ENCODE results near the gene TEX26.

Gene TEX26

DNA sequence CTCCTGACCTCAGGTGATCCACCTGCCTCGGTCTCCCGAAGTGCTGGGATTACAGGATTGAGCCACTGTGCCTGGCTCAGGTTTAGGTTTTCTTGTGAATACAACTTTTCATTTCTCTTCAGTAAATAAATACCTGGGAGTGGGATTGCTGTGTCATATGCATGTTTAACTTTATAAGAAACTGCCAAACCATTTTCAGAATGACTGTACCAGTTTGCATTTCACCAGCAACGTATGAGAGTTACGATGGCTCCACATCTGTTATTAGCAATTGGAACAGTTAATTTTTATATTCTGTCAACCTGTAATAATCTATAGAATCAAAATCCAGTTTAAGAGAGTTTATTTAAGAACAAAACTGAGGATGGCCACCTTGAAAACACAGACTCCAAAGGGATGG is 52.2 kb downstream of the TEX26 start:
- TF ChIP-seq POLR2AphosphoS5 (IDR thresholded peaks at IDR 0.05; ENCODE audit: low read depth, low read length) (no peak), FOXP2 (optimal IDR thresholded peaks at IDR 0.05; ENCODE audit: borderline replicate concordance, extremely low read depth, extremely low read length, insufficient read depth) (no peak), TAF1 (IDR thresholded peaks at IDR 0.05; ENCODE audit: borderline replicate concordance, insufficient read depth, low read length) (no peak), SIN3A (IDR thresholded peaks at IDR 0.05; ENCODE audit: borderline replicate concordance, insufficient read depth, low read length) (no peak)
- TF ChIP-seq, protein P1, sequence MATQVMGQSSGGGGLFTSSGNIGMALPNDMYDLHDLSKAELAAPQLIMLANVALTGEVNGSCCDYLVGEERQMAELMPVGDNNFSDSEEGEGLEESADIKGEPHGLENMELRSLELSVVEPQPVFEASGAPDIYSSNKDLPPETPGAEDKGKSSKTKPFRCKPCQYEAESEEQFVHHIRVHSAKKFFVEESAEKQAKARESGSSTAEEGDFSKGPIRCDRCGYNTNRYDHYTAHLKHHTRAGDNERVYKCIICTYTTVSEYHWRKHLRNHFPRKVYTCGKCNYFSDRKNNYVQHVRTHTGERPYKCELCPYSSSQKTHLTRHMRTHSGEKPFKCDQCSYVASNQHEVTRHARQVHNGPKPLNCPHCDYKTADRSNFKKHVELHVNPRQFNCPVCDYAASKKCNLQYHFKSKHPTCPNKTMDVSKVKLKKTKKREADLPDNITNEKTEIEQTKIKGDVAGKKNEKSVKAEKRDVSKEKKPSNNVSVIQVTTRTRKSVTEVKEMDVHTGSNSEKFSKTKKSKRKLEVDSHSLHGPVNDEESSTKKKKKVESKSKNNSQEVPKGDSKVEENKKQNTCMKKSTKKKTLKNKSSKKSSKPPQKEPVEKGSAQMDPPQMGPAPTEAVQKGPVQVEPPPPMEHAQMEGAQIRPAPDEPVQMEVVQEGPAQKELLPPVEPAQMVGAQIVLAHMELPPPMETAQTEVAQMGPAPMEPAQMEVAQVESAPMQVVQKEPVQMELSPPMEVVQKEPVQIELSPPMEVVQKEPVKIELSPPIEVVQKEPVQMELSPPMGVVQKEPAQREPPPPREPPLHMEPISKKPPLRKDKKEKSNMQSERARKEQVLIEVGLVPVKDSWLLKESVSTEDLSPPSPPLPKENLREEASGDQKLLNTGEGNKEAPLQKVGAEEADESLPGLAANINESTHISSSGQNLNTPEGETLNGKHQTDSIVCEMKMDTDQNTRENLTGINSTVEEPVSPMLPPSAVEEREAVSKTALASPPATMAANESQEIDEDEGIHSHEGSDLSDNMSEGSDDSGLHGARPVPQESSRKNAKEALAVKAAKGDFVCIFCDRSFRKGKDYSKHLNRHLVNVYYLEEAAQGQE (IDR thresholded peaks at IDR 0.05; ENCODE audit: insufficient read depth in 1 of 2, low read depth in 2 of 2, low read length in 2 of 2) = no peak

DNA sequence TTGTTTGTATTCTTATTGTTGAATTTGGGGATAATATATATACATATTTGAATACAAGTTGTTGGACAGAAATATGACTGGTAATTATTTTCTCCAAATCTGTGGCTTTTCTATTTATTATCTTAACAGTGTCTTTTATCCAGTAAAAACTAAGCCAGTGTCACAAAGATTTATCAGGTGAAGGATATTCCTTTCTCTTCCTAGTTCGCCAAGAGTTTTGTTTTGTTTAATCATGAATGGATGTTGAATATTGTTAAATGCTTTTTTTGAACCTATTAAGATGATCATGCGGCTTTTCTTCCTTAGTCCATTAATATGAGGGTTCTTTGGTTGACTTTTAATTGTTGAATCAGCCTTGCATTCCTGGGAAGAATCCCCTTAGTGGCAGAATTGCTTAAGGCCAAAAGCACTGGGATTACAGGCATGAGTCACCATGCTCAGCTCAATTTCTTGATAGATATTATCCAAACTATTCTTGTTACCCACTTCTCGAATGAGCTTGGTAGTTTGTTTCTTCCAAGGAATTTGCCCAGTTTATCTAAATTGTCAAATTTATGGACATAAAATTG is 53.3 kb downstream of the TEX26 start:
- TF ChIP-seq SIN3A (IDR thresholded peaks at IDR 0.05; ENCODE audit: borderline replicate concordance, insufficient read depth, low read length) = no peak
- TF ChIP-seq, protein P1 (IDR thresholded peaks at IDR 0.05; ENCODE audit: insufficient read depth in 1 of 2, low read depth in 2 of 2, low read length in 2 of 2) = no peak

DNA sequence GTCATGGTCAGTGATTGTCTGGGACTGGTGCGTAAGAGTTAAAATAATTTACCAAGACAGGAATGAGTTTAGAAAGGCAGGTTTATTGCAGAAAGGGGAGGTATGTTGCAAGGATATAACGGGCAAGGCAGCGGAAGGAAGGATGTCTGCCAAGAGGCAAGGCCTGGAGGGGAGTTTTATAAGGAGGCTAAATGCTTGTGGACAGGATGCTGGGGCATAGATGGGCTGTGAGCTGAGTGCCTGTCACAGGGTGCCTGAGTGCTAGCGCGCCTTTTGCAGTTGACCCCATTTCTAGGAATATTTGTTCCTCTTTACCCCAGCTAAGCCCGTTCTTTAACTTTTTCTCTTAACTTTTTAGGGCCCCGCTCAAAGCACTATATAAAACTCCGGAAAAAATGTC is 58.7 kb downstream of the TEX26 start:
- TF ChIP-seq, protein P1 (IDR thresholded peaks at IDR 0.05; ENCODE audit: insufficient read depth in 1 of 2, low read depth in 2 of 2, low read length in 2 of 2) = no peak
- TF ChIP-seq TAF1 (IDR thresholded peaks at IDR 0.05; ENCODE audit: borderline replicate concordance, insufficient read depth, low read length) = no peak

DNA sequence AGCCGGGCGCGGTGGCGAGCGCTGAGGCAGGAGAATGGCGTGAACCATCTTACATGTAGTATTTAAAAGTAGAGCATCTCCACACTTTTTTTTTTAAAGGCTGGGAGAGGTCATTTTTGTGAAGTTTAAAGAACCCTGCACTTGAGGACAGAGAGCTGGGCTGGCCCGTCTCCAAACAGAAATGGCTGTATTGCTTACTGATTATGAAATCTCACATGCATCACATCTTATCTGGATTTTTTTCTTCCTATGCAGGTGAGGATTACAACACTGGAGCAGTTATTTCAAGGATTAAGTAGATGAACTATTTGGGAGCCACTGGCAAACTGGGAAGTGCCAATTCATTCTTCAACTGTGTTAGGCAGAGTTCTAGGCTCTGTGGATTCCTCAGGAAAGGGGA is 59.5 kb downstream of the TEX26 start:
- no peak for TF ChIP-seq TAF1 (IDR thresholded peaks at IDR 0.05; ENCODE audit: borderline replicate concordance, insufficient read depth, low read length)
- TF ChIP-seq POLR2AphosphoS5 (IDR thresholded peaks at IDR 0.05; ENCODE audit: low read depth, low read length) = no peak
- TF ChIP-seq SIN3A (IDR thresholded peaks at IDR 0.05; ENCODE audit: borderline replicate concordance, insufficient read depth, low read length) = no peak
- no peak for TF ChIP-seq FOXP2 (optimal IDR thresholded peaks at IDR 0.05; ENCODE audit: borderline replicate concordance, extremely low read depth, extremely low read length, insufficient read depth)
- TF ChIP-seq, protein P1 (IDR thresholded peaks at IDR 0.05; ENCODE audit: insufficient read depth in 1 of 2, low read depth in 2 of 2, low read length in 2 of 2) = no peak

DNA sequence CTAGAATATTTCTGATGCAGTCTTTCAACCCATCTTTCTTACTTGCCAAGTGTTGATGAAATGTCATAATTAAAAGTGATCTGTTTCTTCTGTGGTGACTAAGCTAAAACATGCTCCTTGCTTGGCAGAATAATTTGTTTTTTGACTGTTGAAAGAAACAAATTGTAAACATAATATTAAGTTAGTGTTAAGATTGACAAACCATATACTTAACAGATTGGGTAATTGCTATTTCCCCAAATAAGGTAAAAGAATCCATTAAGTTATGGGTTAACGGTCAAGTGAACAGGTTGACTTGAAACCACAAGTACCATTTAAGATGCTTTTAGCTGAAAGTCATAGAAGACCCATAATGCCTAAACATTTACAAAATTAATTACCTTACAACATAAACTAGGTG is 62.9 kb downstream of the TEX26 start:
- no peak for TF ChIP-seq SIN3A (IDR thresholded peaks at IDR 0.05; ENCODE audit: borderline replicate concordance, insufficient read depth, low read length)
- TF ChIP-seq POLR2AphosphoS5 (IDR thresholded peaks at IDR 0.05; ENCODE audit: low read depth, low read length) = no peak

All from PFSK-1 (cell line).